AG09309 (cell line): Measurements from ENCODE around the gene SPPL2A.

Experiments used
- DNase-seq: peaks from one replicate; pipeline ENCODE4 v3.0.0-alpha.2; 2010; ENCODE audit warnings: low read depth
- H3K4me3 ChIP-seq: 2 replicates; pipeline ENCODE4 v1.5.1; 2011; ENCODE audit warnings: mild to moderate bottlenecking, low read depth, low read length, moderate library complexity; ENCODE audit not compliant: control insufficient read depth
- TF ChIP-seq, protein P1 (sequence below): IDR thresholded peaks from 2 replicates; pipeline ENCODE4 v1.5.1; 2011; ENCODE audit warnings: mild to moderate bottlenecking, low read depth, low read length, inconsistent platforms; ENCODE audit not compliant: insufficient read depth, control insufficient read depth; ENCODE audit errors: missing control alignments

Gene SPPL2A

DNA sequence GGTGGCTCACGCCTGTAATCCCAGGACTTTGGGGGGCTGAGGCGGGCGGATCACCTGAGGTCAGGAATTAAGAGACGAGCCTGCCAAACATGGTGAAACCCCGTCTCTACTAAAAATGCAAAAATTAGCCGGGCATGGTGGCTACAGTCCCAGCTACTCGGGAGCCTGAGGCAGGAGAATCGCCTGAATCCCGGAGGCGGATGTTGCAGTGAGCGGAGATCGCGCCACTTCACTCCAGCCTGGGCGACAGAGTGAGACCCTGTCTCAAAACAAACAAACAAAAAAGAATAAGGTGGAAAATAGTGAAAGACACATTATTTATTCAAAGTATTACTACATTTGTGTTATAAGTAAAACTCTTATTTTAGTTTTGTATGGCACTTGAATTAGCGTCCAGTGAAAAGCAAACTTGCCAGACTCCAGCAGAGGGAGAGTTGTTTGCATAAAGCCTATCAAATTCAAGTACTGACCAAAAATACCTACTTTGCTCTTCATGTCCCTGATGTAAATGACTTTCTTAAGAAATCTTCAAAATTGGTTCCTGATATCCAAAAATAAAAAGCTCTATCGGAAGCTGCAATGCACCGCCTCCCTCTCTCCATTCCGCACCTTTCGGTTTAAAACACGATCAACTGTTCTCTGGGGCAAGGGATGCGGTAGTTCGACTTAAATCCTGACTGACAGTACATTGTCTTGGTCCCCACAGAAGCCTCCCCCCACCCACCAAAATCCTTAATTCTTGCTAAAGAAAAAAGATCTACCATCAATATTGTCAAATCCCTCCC lies 80.1 kb downstream of the SPPL2A start:
- TF ChIP-seq, protein P1, sequence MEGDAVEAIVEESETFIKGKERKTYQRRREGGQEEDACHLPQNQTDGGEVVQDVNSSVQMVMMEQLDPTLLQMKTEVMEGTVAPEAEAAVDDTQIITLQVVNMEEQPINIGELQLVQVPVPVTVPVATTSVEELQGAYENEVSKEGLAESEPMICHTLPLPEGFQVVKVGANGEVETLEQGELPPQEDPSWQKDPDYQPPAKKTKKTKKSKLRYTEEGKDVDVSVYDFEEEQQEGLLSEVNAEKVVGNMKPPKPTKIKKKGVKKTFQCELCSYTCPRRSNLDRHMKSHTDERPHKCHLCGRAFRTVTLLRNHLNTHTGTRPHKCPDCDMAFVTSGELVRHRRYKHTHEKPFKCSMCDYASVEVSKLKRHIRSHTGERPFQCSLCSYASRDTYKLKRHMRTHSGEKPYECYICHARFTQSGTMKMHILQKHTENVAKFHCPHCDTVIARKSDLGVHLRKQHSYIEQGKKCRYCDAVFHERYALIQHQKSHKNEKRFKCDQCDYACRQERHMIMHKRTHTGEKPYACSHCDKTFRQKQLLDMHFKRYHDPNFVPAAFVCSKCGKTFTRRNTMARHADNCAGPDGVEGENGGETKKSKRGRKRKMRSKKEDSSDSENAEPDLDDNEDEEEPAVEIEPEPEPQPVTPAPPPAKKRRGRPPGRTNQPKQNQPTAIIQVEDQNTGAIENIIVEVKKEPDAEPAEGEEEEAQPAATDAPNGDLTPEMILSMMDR, result peak; percentile 20
- no peak for DNase-seq
- peak overlapping the region; percentile 93 for H3K4me3 ChIP-seq

DNA sequence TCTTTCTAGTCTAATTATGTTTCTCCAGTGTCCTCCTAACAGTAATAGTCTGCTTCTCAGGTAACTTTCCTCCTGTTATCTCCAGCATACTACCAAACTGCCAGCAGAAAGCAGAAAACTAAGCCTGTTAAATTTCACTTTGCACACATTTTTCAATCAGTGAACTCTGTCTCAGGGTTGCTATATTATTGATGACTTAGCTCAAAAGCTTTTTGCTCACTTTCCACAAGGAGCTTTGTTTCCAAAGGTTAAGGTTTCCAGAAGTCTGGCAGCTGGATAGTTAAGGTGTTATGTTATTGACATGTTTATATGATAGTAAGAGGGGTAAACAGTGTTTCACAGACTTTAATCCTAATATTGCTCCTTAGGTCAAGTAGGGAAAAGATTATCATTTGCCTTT lies 84.0 kb downstream of the SPPL2A start:
- no peak overlapping the region for H3K4me3 ChIP-seq
- TF ChIP-seq, protein P1, result no peak
- no peak for DNase-seq

DNA sequence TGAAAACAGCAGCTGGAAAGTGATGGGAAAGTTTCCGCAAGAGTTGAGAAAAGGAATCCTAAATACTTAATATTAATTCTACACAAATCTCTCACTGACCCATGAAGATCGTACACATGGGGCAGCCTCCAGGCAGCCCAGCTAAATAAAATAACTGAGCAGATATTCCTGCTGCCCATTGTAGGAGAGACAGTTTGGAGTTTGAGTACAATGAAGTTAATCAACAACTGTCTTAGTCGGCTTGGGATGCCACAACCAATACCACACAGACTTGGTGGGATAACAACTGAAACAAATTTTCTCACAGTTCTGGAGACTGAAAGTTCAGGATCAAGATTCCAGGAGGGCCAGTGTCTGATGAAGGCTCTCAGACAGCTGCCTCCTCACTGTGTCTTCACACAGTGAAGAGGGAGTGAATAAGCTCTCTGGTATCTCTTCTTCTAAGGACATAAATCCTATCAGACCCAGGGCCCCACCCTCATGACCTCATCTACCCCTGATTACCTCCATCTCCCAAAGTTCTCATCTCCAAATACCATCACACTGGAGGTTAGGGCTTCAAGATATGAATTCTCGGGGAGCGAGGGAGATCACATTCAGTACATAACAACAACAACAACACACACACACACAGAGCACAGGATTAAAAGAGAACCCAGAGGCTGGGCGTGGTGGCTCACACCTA lies 88.6 kb downstream of the SPPL2A start:
- no peak for DNase-seq

DNA sequence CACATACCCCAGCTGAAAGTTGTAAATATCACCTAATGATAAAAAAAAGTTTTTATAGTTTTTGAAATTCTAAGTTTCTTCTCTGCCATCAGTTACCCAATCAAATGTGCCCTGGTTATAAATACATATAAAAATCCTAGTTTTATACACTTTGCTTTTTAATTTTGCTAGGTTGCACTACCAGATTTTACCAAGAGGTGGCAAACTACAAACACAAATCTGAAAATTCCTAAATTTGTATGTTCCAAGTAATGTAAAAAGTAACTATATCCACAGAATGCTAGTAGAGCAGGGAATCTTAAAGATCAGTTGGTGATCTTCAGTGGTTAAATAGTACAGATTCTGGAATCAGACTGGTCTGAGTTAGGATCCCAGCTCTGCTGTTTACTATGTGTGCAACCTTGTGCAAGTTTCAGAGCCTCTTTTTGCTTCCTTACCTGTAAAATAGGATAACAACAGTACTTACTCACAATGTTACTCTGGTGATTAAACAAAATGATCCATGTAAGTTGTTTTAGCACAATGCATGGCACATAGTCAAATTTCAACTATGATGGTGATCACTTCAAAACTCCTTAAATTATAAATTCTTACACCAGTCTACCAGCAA lies 89.9 kb downstream of the SPPL2A start:
- TF ChIP-seq, protein P1, result peak; percentile 53
- no peak for DNase-seq
- H3K4me3 ChIP-seq, result no peak overlapping the region

More for the DNA sequence above, 88.6 kb downstream of the SPPL2A start:
- TF ChIP-seq, protein P1, result no peak
- H3K4me3 ChIP-seq, result no peak overlapping the region

- DNase-seq, result no peak
- TF ChIP-seq, protein P1, result no peak
Observed at GRCh38 chr15:50670115-50670514, 95.4 kb downstream of the SPPL2A start.

DNA sequence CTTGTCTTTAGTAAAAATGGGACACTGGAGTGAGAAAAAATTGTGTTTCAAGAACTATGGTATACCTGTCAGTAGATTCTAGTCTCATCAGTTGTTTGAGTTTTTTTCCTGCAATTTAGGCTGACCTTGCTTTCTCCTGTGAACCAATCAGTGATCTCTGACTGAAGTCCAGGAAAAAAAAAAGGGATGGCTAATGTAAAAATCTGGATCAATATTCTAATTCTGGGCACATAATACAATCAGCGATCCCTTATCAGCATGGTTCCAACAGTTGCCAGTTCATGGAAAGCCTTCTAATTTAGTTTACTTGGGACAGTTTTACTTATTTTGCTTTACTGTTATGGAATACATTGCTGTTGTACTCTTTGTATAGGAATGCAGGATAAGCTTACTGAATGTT lies 95.9 kb downstream of the SPPL2A start:
- DNase-seq, result no peak
- H3K4me3 ChIP-seq, result no peak overlapping the region
- TF ChIP-seq, protein P1, result no peak

More at GRCh38 chr15:50670115-50670514, 95.4 kb downstream of the SPPL2A start:
- H3K4me3 ChIP-seq, result no peak overlapping the region
